PC-9 (cell line): ENCODE data around the gene EPHB1. TPM values are rescaled to one million over a fixed set of nuclear protein-coding genes. Genes with fewer than 3 reads are reported as not detected.

Experiments
- BruUV-seq: library from RNA; stranded (reverse); fragments of 400-500 nt; replicated peaks from 2 replicates; lab custom pipeline; 2021; lab: Mats Ljungman, UMichigan
- CTCF ChIA-PET: fragments of 300-600 bp; sonication (Branson Sonifier 250); formaldehyde crosslinking; loops from one replicate; lab custom pipeline; 2022; ENCODE audit warnings: antibody characterized with exemption; lab: Charles Lee
- POLR2A ChIA-PET: fragments of 300-600 bp; sonication (Branson Sonifier 250); formaldehyde crosslinking; loops from one replicate; lab custom pipeline; 2022; ENCODE audit warnings: antibody characterized with exemption; ENCODE audit not compliant: unreplicated experiment; lab: Charles Lee
- DNase-seq, 2 experiments: peaks; one replicate each; pipeline versions ENCODE4 v3.0.0 to v3.0.0-alpha.2; 2015 to 2022; ENCODE audit warnings: mixed read lengths in 1 of 2
- H2AFZ ChIP-seq: fragments of 200-600 bp; sonication (generic); 2 replicates; pipeline ENCODE4 v1.8.1; 2017; ENCODE audit warnings: antibody characterized with exemption
- H3F3A ChIP-seq: fragments of 200-600 bp; sonication (generic); 2 replicates; pipeline ENCODE4 v1.8.1; 2017; ENCODE audit warnings: antibody characterized with exemption, mild to moderate bottlenecking, low read depth; ENCODE audit not compliant: insufficient read depth
- H3K27ac ChIP-seq: fragments of 200-600 bp; sonication (generic); 2 replicates; pipeline ENCODE4 v1.6.1; 2016; ENCODE audit warnings: mixed run types
- H3K27me3 ChIP-seq: fragments of 200-600 bp; sonication (generic); 2 replicates; pipeline ENCODE4 v1.6.1; 2016; ENCODE audit warnings: low read depth, mixed run types; ENCODE audit not compliant: insufficient read depth
- H3K36me3 ChIP-seq: fragments of 200-600 bp; sonication (generic); 2 replicates; pipeline ENCODE4 v1.6.1; 2016; ENCODE audit warnings: low read depth, mixed run types
- H3K4me1 ChIP-seq: fragments of 200-600 bp; sonication (generic); replicated peaks from 2 replicates; pipeline ENCODE4 v1.6.1; 2016; ENCODE audit warnings: mixed run types; ENCODE audit not compliant: insufficient read depth
- H3K4me2 ChIP-seq: fragments of 200-600 bp; sonication (generic); 2 replicates; pipeline ENCODE4 v1.6.1; 2017; ENCODE audit warnings: mixed run types
- H3K4me3 ChIP-seq: fragments of 200-600 bp; sonication (generic); 2 replicates; pipeline ENCODE4 v1.6.1; 2016; ENCODE audit warnings: mixed run types
- H3K79me2 ChIP-seq: fragments of 200-600 bp; sonication (generic); 2 replicates; pipeline ENCODE4 v1.6.1; 2017; ENCODE audit warnings: low read depth, mixed run types
- H3K9me2 ChIP-seq: fragments of 200-600 bp; sonication (generic); 2 replicates; pipeline ENCODE4 v1.8.1; 2017; ENCODE audit warnings: mild to moderate bottlenecking; ENCODE audit not compliant: insufficient read depth
- H3K9me3 ChIP-seq: fragments of 200-600 bp; sonication (generic); 2 replicates; pipeline ENCODE4 v1.8.1; 2016; ENCODE audit warnings: low read depth; ENCODE audit not compliant: insufficient read depth
- H4K20me1 ChIP-seq: fragments of 200-600 bp; sonication (generic); 2 replicates; pipeline ENCODE4 v1.8.1; 2017; ENCODE audit not compliant: insufficient read depth
- EZH2 ChIP-seq: fragments of 200-600 bp; sonication (generic); IDR thresholded peaks from 2 replicates; pipeline ENCODE4 v1.8.0; 2017; ENCODE audit warnings: antibody characterized with exemption, low read depth
- intact Hi-C: fragments of 100-400 bp; cut with micrococcal nuclease; formaldehyde crosslinking; loops from one replicate; pipeline ENCODE4 v1.10.0; 2022; ENCODE audit not compliant: unreplicated experiment
- total RNA-seq: library from RNA; stranded (reverse); gene quantifications from 2 replicates; pipeline ENCODE4 v1.2.3, GENCODE V29; 2021
- TF ChIP-seq, protein P1 (sequence below): fragments of 200-600 bp; sonication (generic); conservative IDR thresholded peaks from 2 replicates; pipeline ENCODE4 v1.6.1; 2017; ENCODE audit warnings: mixed run types, antibody characterized with exemption, mild to moderate bottlenecking, moderate library complexity

The EPHB1 gene
- total RNA-seq, 1 experiment from 2014 or later: 0.15 TPM

DNA sequence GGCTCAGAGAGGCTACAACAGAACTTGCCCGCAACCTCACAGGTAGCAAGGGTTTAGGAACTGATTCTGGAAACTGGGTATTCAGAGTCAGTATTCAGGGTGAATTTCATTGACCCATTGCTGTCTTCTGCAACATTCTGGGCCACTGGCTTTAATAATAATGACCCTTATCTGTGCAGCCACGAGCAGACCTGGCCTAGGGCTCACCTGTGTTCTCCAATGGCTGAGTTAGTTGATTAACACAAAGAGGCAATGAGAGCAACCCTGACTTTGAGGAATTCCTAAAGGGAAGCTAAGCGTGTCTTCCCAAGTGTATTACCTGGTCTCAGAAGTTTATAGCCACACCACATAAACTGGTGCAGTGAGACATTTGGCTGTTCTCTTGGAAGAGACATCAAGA lies 289.9 kb downstream of the EPHB1 start:
- TF ChIP-seq, protein P1, sequence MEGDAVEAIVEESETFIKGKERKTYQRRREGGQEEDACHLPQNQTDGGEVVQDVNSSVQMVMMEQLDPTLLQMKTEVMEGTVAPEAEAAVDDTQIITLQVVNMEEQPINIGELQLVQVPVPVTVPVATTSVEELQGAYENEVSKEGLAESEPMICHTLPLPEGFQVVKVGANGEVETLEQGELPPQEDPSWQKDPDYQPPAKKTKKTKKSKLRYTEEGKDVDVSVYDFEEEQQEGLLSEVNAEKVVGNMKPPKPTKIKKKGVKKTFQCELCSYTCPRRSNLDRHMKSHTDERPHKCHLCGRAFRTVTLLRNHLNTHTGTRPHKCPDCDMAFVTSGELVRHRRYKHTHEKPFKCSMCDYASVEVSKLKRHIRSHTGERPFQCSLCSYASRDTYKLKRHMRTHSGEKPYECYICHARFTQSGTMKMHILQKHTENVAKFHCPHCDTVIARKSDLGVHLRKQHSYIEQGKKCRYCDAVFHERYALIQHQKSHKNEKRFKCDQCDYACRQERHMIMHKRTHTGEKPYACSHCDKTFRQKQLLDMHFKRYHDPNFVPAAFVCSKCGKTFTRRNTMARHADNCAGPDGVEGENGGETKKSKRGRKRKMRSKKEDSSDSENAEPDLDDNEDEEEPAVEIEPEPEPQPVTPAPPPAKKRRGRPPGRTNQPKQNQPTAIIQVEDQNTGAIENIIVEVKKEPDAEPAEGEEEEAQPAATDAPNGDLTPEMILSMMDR: no peak
- TF ChIP-seq EZH2: no peak
- Histone ChIP-seq H3K4me2 (no peak overlapping the region), H3K79me2 (no peaks in the 10 kb centered on the region), H3K36me3 (no peaks in the 10 kb centered on the region), H2AFZ (no peak overlapping the region), H3K9me2 (no peaks in the 10 kb centered on the region), H3K4me1 (no peaks in the 10 kb centered on the region), H3K27me3 (no peaks in the 10 kb centered on the region), H4K20me1 (no peaks in the 10 kb centered on the region), H3K27ac (no peak overlapping the region), H3K9me3 (no peaks in the 10 kb centered on the region), H3K4me3 (no peak overlapping the region), H3F3A (no peaks in the 10 kb centered on the region)
- BruUV-seq: no TSS peak
- ChIA-PET CTCF (no interaction called here), POLR2A (no interaction called here)
- intact Hi-C loops: no loop called here
- no peak for DNase-seq

DNA sequence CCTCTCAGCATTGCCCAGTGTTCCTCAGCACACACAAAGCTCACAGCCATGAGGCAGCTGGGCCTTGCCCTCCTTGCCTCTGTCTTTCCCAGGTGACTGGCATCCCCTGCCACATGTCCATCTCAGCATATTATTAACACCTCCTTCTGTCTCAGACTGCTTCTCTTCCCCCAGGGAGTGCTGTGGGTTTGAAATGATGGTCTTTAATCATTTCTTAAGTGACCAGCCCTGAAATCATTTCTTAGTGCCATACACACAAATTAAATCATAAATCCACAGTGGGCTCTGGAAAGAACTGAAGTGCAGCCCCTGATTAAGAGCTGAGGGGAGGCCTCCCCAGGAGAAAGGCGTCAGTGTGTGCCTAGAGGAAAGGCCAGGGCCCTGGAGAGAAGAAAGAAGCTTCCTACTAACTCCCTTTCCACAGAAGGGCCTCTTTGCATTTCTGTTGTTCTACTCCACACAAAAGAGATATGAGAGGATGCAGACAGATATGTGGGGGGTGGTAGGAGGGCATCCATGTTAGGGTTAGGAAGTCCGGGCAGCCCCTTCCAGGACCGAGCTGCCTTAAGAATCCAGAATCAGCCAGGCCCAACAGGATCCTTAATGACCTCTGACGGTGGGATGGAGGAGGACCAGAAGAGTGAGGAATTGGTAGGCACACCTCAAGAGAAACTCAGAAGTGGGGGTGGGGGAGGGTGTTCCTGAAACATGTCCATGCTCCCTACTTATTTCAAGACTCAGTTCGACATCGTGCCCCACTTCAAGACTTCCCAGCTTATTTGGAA lies 290.8 kb downstream of the EPHB1 start:
- Histone ChIP-seq H2AFZ (no peak overlapping the region), H3K4me3 (no peak overlapping the region), H4K20me1 (no peaks in the 10 kb centered on the region), H3K4me1 (no peaks in the 10 kb centered on the region), H3K9me3 (no peaks in the 10 kb centered on the region), H3F3A (no peaks in the 10 kb centered on the region), H3K79me2 (no peaks in the 10 kb centered on the region), H3K27me3 (peaks cover under 1% of the 10 kb centered on the region; the same call in 1 of the 2 replicates), H3K9me2 (no peaks in the 10 kb centered on the region), H3K36me3 (no peaks in the 10 kb centered on the region), H3K4me2 (no peak overlapping the region), H3K27ac (no peak overlapping the region)
- intact Hi-C loops: no loop called here
- DNase-seq: no peak
- CTCF ChIA-PET: no interaction called here
- no TSS peak for BruUV-seq
- no peak for TF ChIP-seq EZH2
- TF ChIP-seq, protein P1: no peak
- POLR2A ChIA-PET: no interaction called here

DNA sequence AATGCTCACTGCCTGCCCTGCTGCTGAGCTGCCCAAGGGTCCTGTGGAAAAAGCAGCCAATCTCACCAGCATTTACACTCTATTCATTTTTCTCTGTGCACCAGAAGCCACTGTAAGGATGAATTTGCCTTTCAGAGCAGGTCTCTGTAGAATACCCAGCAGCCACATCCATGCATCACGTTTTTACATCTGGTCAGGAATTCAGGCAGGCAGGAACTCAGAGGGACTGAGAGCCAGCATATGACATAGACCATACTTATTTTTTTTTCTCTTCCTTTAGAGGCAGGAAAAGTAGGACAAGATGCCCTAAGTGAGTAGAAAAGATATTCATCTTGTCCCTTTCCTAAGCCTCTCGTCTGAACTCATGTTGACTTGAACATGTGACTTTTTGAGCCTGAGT lies 292.7 kb downstream of the EPHB1 start:
- Histone ChIP-seq H3K9me2 (no peaks in the 10 kb centered on the region), H2AFZ (no peak overlapping the region), H4K20me1 (no peaks in the 10 kb centered on the region), H3K4me1 (no peaks in the 10 kb centered on the region), H3K4me3 (no peak overlapping the region), H3K4me2 (no peak overlapping the region), H3K27ac (no peak overlapping the region), H3K79me2 (no peaks in the 10 kb centered on the region), H3K9me3 (no peaks in the 10 kb centered on the region), H3K27me3 (peaks cover 10% of the 10 kb centered on the region; the same call in 1 of the 2 replicates), H3F3A (no peaks in the 10 kb centered on the region), H3K36me3 (no peaks in the 10 kb centered on the region)
- TF ChIP-seq, protein P1: no peak
- TF ChIP-seq EZH2: no peak
- CTCF ChIA-PET: no interaction called here
- intact Hi-C loops: no loop called here
- no TSS peak for BruUV-seq
- POLR2A ChIA-PET: no interaction called here
- DNase-seq: no peak
